ENCODE measurements around the gene HLA-E. TPM values are rescaled to one million over a fixed set of nuclear protein-coding genes. Genes with fewer than 3 reads are reported as not detected.
A peak's percentile ranks its signal among the peaks of the same experiment; 100 is the strongest.
"Not testable (repeated sequence)": the region's sequence is repeated elsewhere in the genome, so short reads cannot be mapped to it uniquely, and the experiment has no call there.

Gene HLA-E
- total and polyA plus RNA-seq, 2 donors (not counting 1 experiment from before 2014, with no cell fraction given): 1,043 to 1,174 TPM

GRCh38 chr6:30521952-30522351, 32.6 kb downstream of the HLA-E start:
- intact Hi-C loops (cut with micrococcal nuclease): not testable (repeated sequence)
- H3K4me1 Mint-ChIP-seq: peaks cover 69% of the 10 kb centered on the region

GRCh38 chr6:30526444-30526843, 37.1 kb downstream of the HLA-E start:
- Mint-ChIP-seq H3K27ac (peak overlapping the region; percentile 72), H3K4me1 (peaks cover 82% of the 10 kb centered on the region), H3K4me3 (peak overlapping the region; percentile 44)
- intact Hi-C loops (cut with micrococcal nuclease); H3K4me2 ChIP-seq (replicated peaks; ENCODE audit: low read depth, low read length, poor library complexity, severe bottlenecking); H3K27me3 Mint-ChIP-seq; H3K9me3 ChIP-seq (ENCODE audit: control extremely low read depth in 1 of 3, control insufficient read depth in 2 of 3, insufficient read depth in 1 of 3, low read length in 2 of 3); H3K27me3 ChIP-seq (replicated peaks in 1 of 4; ENCODE audit: control extremely low read depth in 1 of 4, control insufficient read depth in 3 of 4, insufficient read depth in 4 of 4, low read length in 3 of 4); H3K27ac ChIP-seq (ENCODE audit: low read length in 2 of 2); H2AFZ ChIP-seq (ENCODE audit: insufficient read depth, low read depth, low read length, poor library complexity, severe bottlenecking); H3K9me3 Mint-ChIP-seq (ENCODE audit: insufficient read depth); ATAC-seq (ENCODE audit: low read depth); H4K20me1 ChIP-seq (ENCODE audit: control insufficient read depth, insufficient read depth, low read length, poor library complexity, severe bottlenecking); H3K9ac ChIP-seq (ENCODE audit: low read length); DNase-seq; H3K4me3 ChIP-seq (ENCODE audit: control extremely low read depth in 1 of 5, extremely low read depth in 1 of 5, insufficient read depth in 1 of 5, low read depth in 2 of 5, low read length in 4 of 5); H3K36me3 ChIP-seq (replicated peaks in 1 of 2; ENCODE audit: control extremely low read depth in 1 of 2, control insufficient read depth in 1 of 2, extremely low read depth in 1 of 2, insufficient read depth in 2 of 2, low read length in 1 of 2): not testable (repeated sequence)
- WGBS (ENCODE audit: insufficient coverage): no CpG with 5 or more reads among the region's 3 CpGs
- Histone ChIP-seq H3K4me1 (ENCODE audit: control insufficient read depth in 2 of 2, insufficient read depth in 2 of 2, low read length in 2 of 2) (peaks cover 31 to 45% of the 10 kb centered on the region in 2 donors), H3K79me2 (ENCODE audit: control insufficient read depth, insufficient read depth, low read length) (peaks cover 10% of the 10 kb centered on the region)
- ChIA-PET CTCF (interaction anchor here (1.6 to 10.8 kb wide), 3 partner anchors 13 to 44 kb away, joined by 5 to 227 read pairs (median 8); no protein-coding TSS in a partner anchor), POLR2A (interaction anchor here (0.6 to 1.8 kb wide), 3 partner anchors 10 to 1061 kb away, joined by 3 to 8 read pairs (median 8); no protein-coding TSS in a partner anchor)

More at GRCh38 chr6:30521952-30522351, 32.6 kb downstream of the HLA-E start:
- H3K9me3 Mint-ChIP-seq (ENCODE audit: insufficient read depth); H4K20me1 ChIP-seq (ENCODE audit: control insufficient read depth, insufficient read depth, low read length, poor library complexity, severe bottlenecking); H3K27me3 ChIP-seq (replicated peaks in 1 of 4; ENCODE audit: control extremely low read depth in 1 of 4, control insufficient read depth in 3 of 4, insufficient read depth in 4 of 4, low read length in 3 of 4); H3K36me3 ChIP-seq (replicated peaks in 1 of 2; ENCODE audit: control extremely low read depth in 1 of 2, control insufficient read depth in 1 of 2, extremely low read depth in 1 of 2, insufficient read depth in 2 of 2, low read length in 1 of 2); H3K9ac ChIP-seq (ENCODE audit: low read length); H3K27me3 Mint-ChIP-seq; H3K27ac ChIP-seq (ENCODE audit: low read length in 2 of 2); H3K4me2 ChIP-seq (replicated peaks; ENCODE audit: low read depth, low read length, poor library complexity, severe bottlenecking); DNase-seq; H2AFZ ChIP-seq (ENCODE audit: insufficient read depth, low read depth, low read length, poor library complexity, severe bottlenecking); H3K79me2 ChIP-seq (ENCODE audit: control insufficient read depth, insufficient read depth, low read length); ATAC-seq (ENCODE audit: low read depth); H3K4me3 Mint-ChIP-seq; H3K4me3 ChIP-seq (ENCODE audit: control extremely low read depth in 1 of 5, extremely low read depth in 1 of 5, insufficient read depth in 1 of 5, low read depth in 2 of 5, low read length in 4 of 5): not testable (repeated sequence)
- Histone ChIP-seq H3K4me1 (ENCODE audit: control insufficient read depth in 2 of 2, insufficient read depth in 2 of 2, low read length in 2 of 2) (peaks cover 8 to 23% of the 10 kb centered on the region in 2 donors), H3K9me3 (ENCODE audit: control extremely low read depth in 1 of 3, control insufficient read depth in 2 of 3, insufficient read depth in 1 of 3, low read length in 2 of 3) (peaks cover 0 to 26% (median 0%) of the 10 kb centered on the region in 3 donors)
- ChIA-PET POLR2A (interaction anchor here (0.6 to 3.7 kb wide), 5 partner anchors 9 to 132 kb away, joined by 3 to 12 read pairs (median 4); no protein-coding TSS in a partner anchor), CTCF (interaction anchor here (0.7 to 2.6 kb wide), 6 partner anchors 9 to 39 kb away, joined by 3 to 11 read pairs (median 4); no protein-coding TSS in a partner anchor)
- WGBS (ENCODE audit: insufficient coverage): 84% methylated on average over 5 of the region's 5 CpGs
- H3K27ac Mint-ChIP-seq: peak overlapping the region; percentile 56

- H3K27ac ChIP-seq (ENCODE audit: low read length in 2 of 2): peak overlapping the region; percentile 58
- H3K9me3 Mint-ChIP-seq (ENCODE audit: insufficient read depth); H3K27me3 ChIP-seq (replicated peaks in 1 of 4; ENCODE audit: control extremely low read depth in 1 of 4, control insufficient read depth in 3 of 4, insufficient read depth in 4 of 4, low read length in 3 of 4); H3K36me3 ChIP-seq (replicated peaks in 1 of 2; ENCODE audit: control extremely low read depth in 1 of 2, control insufficient read depth in 1 of 2, extremely low read depth in 1 of 2, insufficient read depth in 2 of 2, low read length in 1 of 2); H3K27me3 Mint-ChIP-seq; H4K20me1 ChIP-seq (ENCODE audit: control insufficient read depth, insufficient read depth, low read length, poor library complexity, severe bottlenecking); H3K9me3 ChIP-seq (ENCODE audit: control extremely low read depth in 1 of 3, control insufficient read depth in 2 of 3, insufficient read depth in 1 of 3, low read length in 2 of 3): not testable (repeated sequence)
- peaks cover 40 to 60% of the 10 kb centered on the region in 2 donors for H3K4me1 ChIP-seq (ENCODE audit: control insufficient read depth in 2 of 2, insufficient read depth in 2 of 2, low read length in 2 of 2)
- WGBS (ENCODE audit: insufficient coverage): 66% methylated on average over 16 of the region's 17 CpGs
- H3K9ac ChIP-seq (ENCODE audit: low read length): peak overlapping the region; percentile 7
- H3K79me2 ChIP-seq (ENCODE audit: control insufficient read depth, insufficient read depth, low read length): peaks cover 28% of the 10 kb centered on the region
- H2AFZ ChIP-seq (ENCODE audit: insufficient read depth, low read depth, low read length, poor library complexity, severe bottlenecking): peak overlapping the region; percentile 2
- DNase-seq (peak; percentile 62), ATAC-seq (ENCODE audit: low read depth) (peak; percentile 50)
- H3K4me1 Mint-ChIP-seq: peaks cover 59% of the 10 kb centered on the region
- intact Hi-C loops (cut with micrococcal nuclease): loop anchor here (1.0 to 2.0 kb wide), 2 partner anchors 13 to 21 kb away; no protein-coding TSS in a partner anchor
- POLR2A ChIA-PET: interaction anchor here (0.8 to 6.5 kb wide), 7 partner anchors 12 to 52 kb away, joined by 3 to 126 read pairs (median 5); partner anchors contain the start of gene HLA-E
- peak overlapping the region; percentile 92 for H3K27ac Mint-ChIP-seq
- CTCF ChIA-PET: interaction anchor here (0.7 to 10.8 kb wide), 8 partner anchors 14 to 188 kb away, joined by 3 to 227 read pairs (median 86); partner anchors contain the start of gene MDC1
- peak overlapping the region; percentile 49 for H3K4me3 Mint-ChIP-seq
- H3K4me2 ChIP-seq (replicated peaks; ENCODE audit: low read depth, low read length, poor library complexity, severe bottlenecking): peak overlapping the region; percentile 57
- H3K4me3 ChIP-seq (ENCODE audit: control extremely low read depth in 1 of 5, extremely low read depth in 1 of 5, insufficient read depth in 1 of 5, low read depth in 2 of 5, low read length in 4 of 5): peak overlapping the region in 1 of 5 experiments; percentile 30
Measured at GRCh38 chr6:30529349-30529875, 40.1 kb downstream of the HLA-E start.

All from B cell (primary cell).